ENCODE results near the gene TWIST2.

Gene TWIST2

GRCh38 chr2:238938401-238939055 is 90.6 kb downstream of the TWIST2 start:
- DNase-seq: no peak

GRCh38 chr2:238939074-238939473 is 91.2 kb downstream of the TWIST2 start:
- H3K9me2 ChIP-seq (replicated peaks; ENCODE audit: insufficient read depth, low read length): no peaks in the 10 kb centered on the region
- no peak overlapping the region for H2AFZ ChIP-seq (ENCODE audit: low read length)
- H3K4me1 ChIP-seq (ENCODE audit: low read length): no peaks in the 10 kb centered on the region
- no peak for DNase-seq
- H3K4me2 ChIP-seq (ENCODE audit: low read depth, low read length): no peak overlapping the region
- H3K27me3 ChIP-seq (replicated peaks; ENCODE audit: insufficient read depth, low read length): peaks cover 41% of the 10 kb centered on the region
- H3K27ac ChIP-seq (ENCODE audit: low read length): no peak overlapping the region
- H3K9me3 ChIP-seq (replicated peaks; ENCODE audit: insufficient read depth, low read length): no peaks in the 10 kb centered on the region
- H3K79me2 ChIP-seq (ENCODE audit: low read length): no peaks in the 10 kb centered on the region
- H3K4me3 ChIP-seq (ENCODE audit: low read length): no peak overlapping the region
- no peaks in the 10 kb centered on the region for H3F3A ChIP-seq (ENCODE audit: insufficient read depth, low read length)
- H3K36me3 ChIP-seq (replicated peaks; ENCODE audit: insufficient read depth, low read length): no peaks in the 10 kb centered on the region
- H3K9ac ChIP-seq (ENCODE audit: low read length): no peak overlapping the region
- TF ChIP-seq CTCF (IDR thresholded peaks at IDR 0.05; ENCODE audit: low read length) (no peak), EZH2 (optimal IDR thresholded peaks at IDR 0.05; ENCODE audit: low read depth, low read length) (no peak), EZH2phosphoT487 (IDR thresholded peaks at IDR 0.05; ENCODE audit: low read length) (no peak)
- H4K20me1 ChIP-seq (ENCODE audit: insufficient read depth, low read length): no peaks in the 10 kb centered on the region

More at GRCh38 chr2:238938401-238939055, 90.6 kb downstream of the TWIST2 start:
- H3F3A ChIP-seq (ENCODE audit: insufficient read depth, low read length): no peaks in the 10 kb centered on the region
- H3K4me2 ChIP-seq (ENCODE audit: low read depth, low read length): no peak overlapping the region
- TF ChIP-seq EZH2phosphoT487 (IDR thresholded peaks at IDR 0.05; ENCODE audit: low read length): no peak
- no peak for TF ChIP-seq CTCF (IDR thresholded peaks at IDR 0.05; ENCODE audit: low read length)
- TF ChIP-seq EZH2 (optimal IDR thresholded peaks at IDR 0.05; ENCODE audit: low read depth, low read length): no peak
- H3K27me3 ChIP-seq (replicated peaks; ENCODE audit: insufficient read depth, low read length): peaks cover 46% of the 10 kb centered on the region
- no peaks in the 10 kb centered on the region for H3K9me2 ChIP-seq (replicated peaks; ENCODE audit: insufficient read depth, low read length)
- H2AFZ ChIP-seq (ENCODE audit: low read length): no peak overlapping the region
- no peak overlapping the region for H3K4me3 ChIP-seq (ENCODE audit: low read length)
- no peaks in the 10 kb centered on the region for H3K9me3 ChIP-seq (replicated peaks; ENCODE audit: insufficient read depth, low read length)
- no peaks in the 10 kb centered on the region for H3K4me1 ChIP-seq (ENCODE audit: low read length)
- H3K79me2 ChIP-seq (ENCODE audit: low read length): no peaks in the 10 kb centered on the region
- no peak overlapping the region for H3K9ac ChIP-seq (ENCODE audit: low read length)
- H3K27ac ChIP-seq (ENCODE audit: low read length): no peak overlapping the region
- H4K20me1 ChIP-seq (ENCODE audit: insufficient read depth, low read length): no peaks in the 10 kb centered on the region
- H3K36me3 ChIP-seq (replicated peaks; ENCODE audit: insufficient read depth, low read length): no peaks in the 10 kb centered on the region

GRCh38 chr2:238939521-238940403 is 91.9 kb downstream of the TWIST2 start:
- no peaks in the 10 kb centered on the region for H3K79me2 ChIP-seq (ENCODE audit: low read length)
- no peak for DNase-seq
- no peak overlapping the region for H3K4me2 ChIP-seq (ENCODE audit: low read depth, low read length)
- no peaks in the 10 kb centered on the region for H3K9me3 ChIP-seq (replicated peaks; ENCODE audit: insufficient read depth, low read length)
- H3K27ac ChIP-seq (ENCODE audit: low read length): no peak overlapping the region
- no peaks in the 10 kb centered on the region for H3K36me3 ChIP-seq (replicated peaks; ENCODE audit: insufficient read depth, low read length)
- peaks cover 38% of the 10 kb centered on the region for H3K27me3 ChIP-seq (replicated peaks; ENCODE audit: insufficient read depth, low read length)
- H3K9ac ChIP-seq (ENCODE audit: low read length): no peak overlapping the region
- H3K9me2 ChIP-seq (replicated peaks; ENCODE audit: insufficient read depth, low read length): no peaks in the 10 kb centered on the region
- no peak overlapping the region for H3K4me3 ChIP-seq (ENCODE audit: low read length)
- TF ChIP-seq CTCF (IDR thresholded peaks at IDR 0.05; ENCODE audit: low read length) (no peak), EZH2phosphoT487 (IDR thresholded peaks at IDR 0.05; ENCODE audit: low read length) (no peak), EZH2 (optimal IDR thresholded peaks at IDR 0.05; ENCODE audit: low read depth, low read length) (no peak)
- H2AFZ ChIP-seq (ENCODE audit: low read length): no peak overlapping the region
- H3K4me1 ChIP-seq (ENCODE audit: low read length): no peaks in the 10 kb centered on the region
- no peaks in the 10 kb centered on the region for H4K20me1 ChIP-seq (ENCODE audit: insufficient read depth, low read length)
- H3F3A ChIP-seq (ENCODE audit: insufficient read depth, low read length): no peaks in the 10 kb centered on the region
